ENCODE results near the gene SLC29A4. TPM values are rescaled to one million over a fixed set of nuclear protein-coding genes. Genes with fewer than 3 reads are reported as not detected.

SLC29A4 gene
- total RNA-seq, 1 donor from 2014 or later, result 0.73 TPM

GRCh38 chr7:5330288-5330687 is 47.5 kb downstream of the SLC29A4 start:
- Mint-ChIP-seq H3K4me3 (ENCODE audit: low read depth) (no peak overlapping the region), H3K9me3 (no peaks in the 10 kb centered on the region), H3K27ac (no peak overlapping the region), H3K4me1 (ENCODE audit: low read depth) (peaks cover 12% of the 10 kb centered on the region), H3K36me3 (ENCODE audit: low read depth) (peaks cover 54% of the 10 kb centered on the region), H3K27me3 (ENCODE audit: low read depth) (no peaks in the 10 kb centered on the region)
- DNase-seq (ENCODE audit: low spot score), result no peak
- intact Hi-C loops (cut with micrococcal nuclease), result no loop called here

- DNase-seq (ENCODE audit: low spot score), result no peak
- Mint-ChIP-seq H3K36me3 (ENCODE audit: low read depth) (peaks cover 61% of the 10 kb centered on the region), H3K4me1 (ENCODE audit: low read depth) (peaks cover 12% of the 10 kb centered on the region), H3K9me3 (peaks cover 14% of the 10 kb centered on the region), H3K4me3 (ENCODE audit: low read depth) (no peak overlapping the region), H3K27ac (no peak overlapping the region), H3K27me3 (ENCODE audit: low read depth) (no peaks in the 10 kb centered on the region)
- intact Hi-C loops (cut with micrococcal nuclease), result no loop called here
Observed at GRCh38 chr7:5332579-5332978, 49.8 kb downstream of the SLC29A4 start.

GRCh38 chr7:5333121-5334045 is 50.6 kb downstream of the SLC29A4 start:
- Mint-ChIP-seq H3K27ac (no peak overlapping the region), H3K27me3 (ENCODE audit: low read depth) (no peaks in the 10 kb centered on the region), H3K4me1 (ENCODE audit: low read depth) (peaks cover 12% of the 10 kb centered on the region), H3K36me3 (ENCODE audit: low read depth) (peaks cover 66% of the 10 kb centered on the region), H3K4me3 (ENCODE audit: low read depth) (no peak overlapping the region), H3K9me3 (peaks cover 14% of the 10 kb centered on the region)
- no peak for DNase-seq (ENCODE audit: low spot score)
- intact Hi-C loops (cut with micrococcal nuclease), result no loop called here

DNA sequence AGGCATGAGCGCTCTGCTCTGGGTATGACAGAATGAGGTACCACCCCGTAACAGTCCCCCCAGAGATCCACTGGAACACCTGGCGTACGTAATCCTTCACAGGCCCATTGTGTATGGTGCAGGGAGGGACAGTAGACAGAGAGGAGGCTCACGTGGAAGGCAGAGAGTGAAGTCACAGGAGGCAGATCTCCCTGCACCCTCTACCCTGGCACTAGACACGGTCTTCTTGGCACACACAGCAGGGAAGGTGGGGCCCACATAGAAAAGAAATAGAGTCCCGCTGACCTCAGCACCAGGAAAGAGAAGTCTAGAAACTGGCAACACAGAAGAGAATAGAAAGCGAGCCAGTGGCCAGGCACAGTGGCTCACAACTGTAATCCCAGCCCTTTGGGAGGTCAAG is 51.9 kb downstream of the SLC29A4 start:
- Mint-ChIP-seq H3K36me3 (ENCODE audit: low read depth) (peaks cover 76% of the 10 kb centered on the region), H3K9me3 (peaks cover 14% of the 10 kb centered on the region), H3K4me1 (ENCODE audit: low read depth) (peaks cover 12% of the 10 kb centered on the region), H3K27ac (no peak overlapping the region), H3K27me3 (ENCODE audit: low read depth) (no peaks in the 10 kb centered on the region), H3K4me3 (ENCODE audit: low read depth) (no peak overlapping the region)
- intact Hi-C loops (cut with micrococcal nuclease), result no loop called here
- no peak for DNase-seq (ENCODE audit: low spot score)

DNA sequence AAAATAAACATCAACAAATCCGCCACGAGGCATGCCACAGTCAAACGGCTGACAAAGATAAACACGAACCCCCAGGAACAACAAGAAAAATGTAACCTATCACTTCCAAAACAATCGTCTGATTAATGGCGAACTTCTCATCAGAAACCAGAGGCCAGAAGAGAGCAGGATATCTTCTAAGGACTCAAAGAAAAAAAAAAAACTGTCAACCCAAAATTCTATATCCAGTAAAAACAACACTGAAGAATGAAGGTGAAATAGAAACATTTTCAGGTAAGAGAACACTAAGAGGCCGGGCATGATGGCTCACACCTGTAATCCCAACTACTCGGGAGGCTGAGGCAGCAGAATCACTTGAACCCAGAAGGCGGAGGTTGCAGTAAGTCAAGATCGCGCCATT is 54.3 kb downstream of the SLC29A4 start:
- no peak for DNase-seq (ENCODE audit: low spot score)
- H3K27ac Mint-ChIP-seq, result no peak overlapping the region
- intact Hi-C loops (cut with micrococcal nuclease), result no loop called here
- no peak overlapping the region for H3K4me3 Mint-ChIP-seq (ENCODE audit: low read depth)
- H3K27me3 Mint-ChIP-seq (ENCODE audit: low read depth), result no peaks in the 10 kb centered on the region
- H3K4me1 Mint-ChIP-seq (ENCODE audit: low read depth), result peaks cover 6% of the 10 kb centered on the region
- peaks cover 17% of the 10 kb centered on the region for H3K9me3 Mint-ChIP-seq
- H3K36me3 Mint-ChIP-seq (ENCODE audit: low read depth), result peaks cover 78% of the 10 kb centered on the region

DNA sequence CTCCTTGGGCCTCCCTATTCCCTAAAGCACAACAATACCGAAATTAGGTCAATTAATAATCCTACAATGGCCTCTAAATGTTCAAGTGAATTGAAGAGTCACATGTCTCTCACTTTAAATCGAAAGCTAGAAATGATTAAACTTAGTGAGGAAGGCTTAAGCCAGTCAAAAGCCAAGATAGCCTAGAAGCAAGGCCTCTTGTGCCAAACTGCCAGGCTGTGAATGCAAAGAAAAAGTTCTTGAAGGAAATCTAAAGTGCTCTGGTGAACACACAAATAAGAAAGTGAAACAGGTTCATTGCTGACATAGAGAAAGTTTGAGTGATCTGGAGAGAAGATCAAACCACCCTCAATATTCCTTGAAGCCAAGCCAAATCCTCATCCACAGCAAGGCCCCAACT is 57.2 kb downstream of the SLC29A4 start:
- peaks cover 4% of the 10 kb centered on the region for H3K4me1 Mint-ChIP-seq (ENCODE audit: low read depth)
- no peak for DNase-seq (ENCODE audit: low spot score)
- no peak overlapping the region for H3K4me3 Mint-ChIP-seq (ENCODE audit: low read depth)
- H3K9me3 Mint-ChIP-seq, result peaks cover 36% of the 10 kb centered on the region
- intact Hi-C loops (cut with micrococcal nuclease), result no loop called here
- no peak overlapping the region for H3K27ac Mint-ChIP-seq
- no peaks in the 10 kb centered on the region for H3K27me3 Mint-ChIP-seq (ENCODE audit: low read depth)
- peaks cover 93% of the 10 kb centered on the region for H3K36me3 Mint-ChIP-seq (ENCODE audit: low read depth)

GRCh38 chr7:5342631-5343030 is 59.9 kb downstream of the SLC29A4 start:
- H3K27ac Mint-ChIP-seq, result no peak overlapping the region
- intact Hi-C loops (cut with micrococcal nuclease), result no loop called here
- DNase-seq (ENCODE audit: low spot score), result no peak
- H3K4me1 Mint-ChIP-seq (ENCODE audit: low read depth), result peaks cover 4% of the 10 kb centered on the region
- no peaks in the 10 kb centered on the region for H3K27me3 Mint-ChIP-seq (ENCODE audit: low read depth)
- no peak overlapping the region for H3K4me3 Mint-ChIP-seq (ENCODE audit: low read depth)
- H3K36me3 Mint-ChIP-seq (ENCODE audit: low read depth), result peaks cover 84% of the 10 kb centered on the region
- H3K9me3 Mint-ChIP-seq, result peaks cover 22% of the 10 kb centered on the region

- Mint-ChIP-seq H3K36me3 (ENCODE audit: low read depth) (peaks cover 77% of the 10 kb centered on the region), H3K4me3 (ENCODE audit: low read depth) (no peak overlapping the region), H3K9me3 (peaks cover 22% of the 10 kb centered on the region), H3K27ac (no peak overlapping the region), H3K27me3 (ENCODE audit: low read depth) (no peaks in the 10 kb centered on the region), H3K4me1 (ENCODE audit: low read depth) (peaks cover 4% of the 10 kb centered on the region)
- no peak for DNase-seq (ENCODE audit: low spot score)
- intact Hi-C loops (cut with micrococcal nuclease), result no loop called here
Observed at GRCh38 chr7:5343884-5344283, 61.1 kb downstream of the SLC29A4 start.

DNA sequence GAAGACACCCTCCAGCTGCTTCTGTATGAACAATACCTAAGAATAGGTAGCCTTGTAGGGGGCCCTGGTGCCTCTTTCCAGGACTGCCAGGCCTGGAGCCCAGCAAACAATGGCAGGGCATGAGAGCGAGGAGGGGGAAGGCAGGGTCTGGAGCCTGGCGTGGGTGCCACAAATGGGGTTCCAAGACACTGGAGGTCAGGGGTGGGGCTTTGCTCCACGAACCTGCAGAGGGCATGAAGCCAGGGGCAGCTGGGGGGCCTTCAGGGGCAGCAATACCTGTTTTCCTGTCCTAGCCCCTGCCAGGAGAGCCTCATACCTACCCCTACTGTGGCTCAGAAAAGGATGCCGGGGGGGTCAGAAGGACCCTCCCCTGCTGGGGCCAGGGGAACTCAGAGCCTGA is 61.6 kb downstream of the SLC29A4 start:
- intact Hi-C loops (cut with micrococcal nuclease), result no loop called here
- no peak for DNase-seq (ENCODE audit: low spot score)
- Mint-ChIP-seq H3K4me1 (ENCODE audit: low read depth) (peaks cover 4% of the 10 kb centered on the region), H3K27me3 (ENCODE audit: low read depth) (no peaks in the 10 kb centered on the region), H3K27ac (no peak overlapping the region), H3K36me3 (ENCODE audit: low read depth) (peaks cover 74% of the 10 kb centered on the region), H3K9me3 (peaks cover 22% of the 10 kb centered on the region), H3K4me3 (ENCODE audit: low read depth) (no peak overlapping the region)

DNA sequence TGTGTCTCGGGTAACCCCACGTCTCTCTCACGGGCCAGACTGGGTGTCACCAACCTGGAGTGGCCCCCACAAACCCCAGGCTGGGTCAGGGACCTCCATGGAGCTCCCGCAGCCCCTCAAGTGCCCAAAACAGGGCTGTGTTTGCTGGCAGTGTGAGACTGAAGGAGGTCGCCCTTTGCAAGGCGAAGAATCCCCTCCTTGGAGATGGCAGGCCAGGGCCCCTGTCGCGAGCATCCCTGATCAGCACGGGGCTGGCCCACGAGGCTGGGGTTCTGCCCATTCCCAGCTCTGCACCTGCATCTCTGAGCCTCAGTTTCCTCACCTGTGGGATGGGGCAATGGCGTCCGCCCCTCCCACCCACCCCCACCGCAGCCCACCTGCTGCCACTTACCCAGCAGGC is 62.4 kb downstream of the SLC29A4 start:
- intact Hi-C loops (cut with micrococcal nuclease), result no loop called here
- DNase-seq (ENCODE audit: low spot score), result no peak
- no peaks in the 10 kb centered on the region for H3K27me3 Mint-ChIP-seq (ENCODE audit: low read depth)
- peaks cover 19% of the 10 kb centered on the region for H3K9me3 Mint-ChIP-seq
- peaks cover 68% of the 10 kb centered on the region for H3K36me3 Mint-ChIP-seq (ENCODE audit: low read depth)
- no peak overlapping the region for H3K27ac Mint-ChIP-seq
- H3K4me3 Mint-ChIP-seq (ENCODE audit: low read depth), result no peak overlapping the region
- peaks cover under 1% of the 10 kb centered on the region for H3K4me1 Mint-ChIP-seq (ENCODE audit: low read depth)

GRCh38 chr7:5345671-5346070 is 62.9 kb downstream of the SLC29A4 start:
- Mint-ChIP-seq H3K36me3 (ENCODE audit: low read depth) (peaks cover 65% of the 10 kb centered on the region), H3K27ac (no peak overlapping the region)

GRCh38 chr7:5348134-5349004 is 65.6 kb downstream of the SLC29A4 start:
- Mint-ChIP-seq H3K36me3 (ENCODE audit: low read depth) (peaks cover 47% of the 10 kb centered on the region), H3K27ac (no peak overlapping the region)

More at GRCh38 chr7:5345671-5346070, 62.9 kb downstream of the SLC29A4 start:
- no peaks in the 10 kb centered on the region for H3K27me3 Mint-ChIP-seq (ENCODE audit: low read depth)
- no peak overlapping the region for H3K4me3 Mint-ChIP-seq (ENCODE audit: low read depth)
- no peak for DNase-seq (ENCODE audit: low spot score)
- no peaks in the 10 kb centered on the region for H3K4me1 Mint-ChIP-seq (ENCODE audit: low read depth)
- peaks cover 19% of the 10 kb centered on the region for H3K9me3 Mint-ChIP-seq
- intact Hi-C loops (cut with micrococcal nuclease), result no loop called here

GRCh38 chr7:5349005-5349380 is 66.2 kb downstream of the SLC29A4 start:
- Mint-ChIP-seq H3K27me3 (ENCODE audit: low read depth) (no peaks in the 10 kb centered on the region), H3K9me3 (peaks cover 7% of the 10 kb centered on the region), H3K4me1 (ENCODE audit: low read depth) (no peaks in the 10 kb centered on the region), H3K4me3 (ENCODE audit: low read depth) (no peak overlapping the region), H3K27ac (no peak overlapping the region), H3K36me3 (ENCODE audit: low read depth) (peaks cover 44% of the 10 kb centered on the region)
- DNase-seq (ENCODE audit: low spot score), result no peak
- intact Hi-C loops (cut with micrococcal nuclease), result no loop called here

More at GRCh38 chr7:5348134-5349004, 65.6 kb downstream of the SLC29A4 start:
- intact Hi-C loops (cut with micrococcal nuclease), result no loop called here
- no peak for DNase-seq (ENCODE audit: low spot score)
- Mint-ChIP-seq H3K9me3 (peaks cover 13% of the 10 kb centered on the region), H3K4me3 (ENCODE audit: low read depth) (no peak overlapping the region), H3K27me3 (ENCODE audit: low read depth) (no peaks in the 10 kb centered on the region), H3K4me1 (ENCODE audit: low read depth) (no peaks in the 10 kb centered on the region)

All from activated T-helper 2 cell treated with anti-CD3 and anti-CD28 coated beads, Interferon-gamma antibody, Interleukin-2, Interleukin-4, amounts not matched to agents 10 μg/mL and 5 μg/mL and 100 μg/mL, durations not matched to agents 14 hours and 24 hours and 36 hours (primary cell).